ENCODE measurements around the gene MPPED2. TPM values are rescaled to one million over a fixed set of nuclear protein-coding genes. Genes with fewer than 3 reads are reported as not detected.

Gene MPPED2
- total RNA-seq, 1 experiment from 2014 or later = 2.4 TPM

DNA sequence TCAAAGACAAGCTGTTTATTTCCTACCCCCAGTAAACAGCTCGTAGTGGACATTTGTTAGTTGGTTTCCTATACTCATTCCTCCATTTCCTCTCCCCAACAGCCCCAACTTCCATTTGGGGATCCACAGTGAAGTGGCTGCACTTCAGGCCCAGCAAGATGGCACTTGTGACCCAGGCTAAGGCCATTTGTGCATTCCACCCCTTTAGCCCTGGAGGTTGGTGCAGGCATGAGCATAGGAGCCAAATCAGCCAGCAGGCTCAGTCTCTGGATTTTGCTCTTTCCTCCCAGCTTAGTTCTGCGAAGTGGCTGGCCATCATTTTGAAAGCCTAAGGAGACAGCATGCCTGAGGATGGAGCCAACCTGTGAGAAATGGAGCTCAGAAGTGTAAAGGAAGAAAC, 122.9 kb downstream of the MPPED2 start:
- ATAC-seq = peak; percentile 74

DNA sequence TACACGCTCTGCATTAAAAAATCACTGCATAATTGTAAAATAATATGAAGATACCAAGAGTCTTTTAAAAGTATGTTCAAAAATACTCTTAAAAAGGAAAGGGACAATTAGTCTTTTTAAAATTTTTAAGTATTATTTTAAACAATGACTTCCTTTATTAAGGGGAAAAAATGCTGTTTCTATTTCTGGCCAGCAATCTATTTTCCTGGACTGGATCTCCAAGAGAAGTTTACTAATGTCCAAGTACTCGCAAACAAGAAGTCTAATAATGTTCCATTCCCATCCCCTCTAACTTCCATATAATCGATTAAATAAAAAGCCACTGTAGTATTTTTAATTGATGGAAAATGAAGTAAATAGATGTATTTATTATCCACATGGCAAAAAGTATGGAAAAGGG, 123.7 kb downstream of the MPPED2 start:
- ChIA-PET POLR2A (no interaction called here), CTCF (no interaction called here)
- ATAC-seq (no peak), DNase-seq (ENCODE audit: low spot score) (no peak)
- H3K4me1 Mint-ChIP-seq = peaks cover 42% of the 10 kb centered on the region
- H3K27me3 Mint-ChIP-seq (ENCODE audit: low read depth) = peaks cover 7% of the 10 kb centered on the region
- H3K4me3 Mint-ChIP-seq = no peak overlapping the region
- no peaks in the 10 kb centered on the region for H3K36me3 Mint-ChIP-seq
- no peaks in the 10 kb centered on the region for H3K9me3 Mint-ChIP-seq
- H3K27ac Mint-ChIP-seq = no peak overlapping the region
- TF ChIP-seq, protein P1, sequence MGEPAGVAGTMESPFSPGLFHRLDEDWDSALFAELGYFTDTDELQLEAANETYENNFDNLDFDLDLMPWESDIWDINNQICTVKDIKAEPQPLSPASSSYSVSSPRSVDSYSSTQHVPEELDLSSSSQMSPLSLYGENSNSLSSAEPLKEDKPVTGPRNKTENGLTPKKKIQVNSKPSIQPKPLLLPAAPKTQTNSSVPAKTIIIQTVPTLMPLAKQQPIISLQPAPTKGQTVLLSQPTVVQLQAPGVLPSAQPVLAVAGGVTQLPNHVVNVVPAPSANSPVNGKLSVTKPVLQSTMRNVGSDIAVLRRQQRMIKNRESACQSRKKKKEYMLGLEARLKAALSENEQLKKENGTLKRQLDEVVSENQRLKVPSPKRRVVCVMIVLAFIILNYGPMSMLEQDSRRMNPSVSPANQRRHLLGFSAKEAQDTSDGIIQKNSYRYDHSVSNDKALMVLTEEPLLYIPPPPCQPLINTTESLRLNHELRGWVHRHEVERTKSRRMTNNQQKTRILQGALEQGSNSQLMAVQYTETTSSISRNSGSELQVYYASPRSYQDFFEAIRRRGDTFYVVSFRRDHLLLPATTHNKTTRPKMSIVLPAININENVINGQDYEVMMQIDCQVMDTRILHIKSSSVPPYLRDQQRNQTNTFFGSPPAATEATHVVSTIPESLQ (CRISPR knock-in tag; IDR thresholded peaks at IDR 0.05) = no peak
- TF ChIP-seq, protein P2, sequence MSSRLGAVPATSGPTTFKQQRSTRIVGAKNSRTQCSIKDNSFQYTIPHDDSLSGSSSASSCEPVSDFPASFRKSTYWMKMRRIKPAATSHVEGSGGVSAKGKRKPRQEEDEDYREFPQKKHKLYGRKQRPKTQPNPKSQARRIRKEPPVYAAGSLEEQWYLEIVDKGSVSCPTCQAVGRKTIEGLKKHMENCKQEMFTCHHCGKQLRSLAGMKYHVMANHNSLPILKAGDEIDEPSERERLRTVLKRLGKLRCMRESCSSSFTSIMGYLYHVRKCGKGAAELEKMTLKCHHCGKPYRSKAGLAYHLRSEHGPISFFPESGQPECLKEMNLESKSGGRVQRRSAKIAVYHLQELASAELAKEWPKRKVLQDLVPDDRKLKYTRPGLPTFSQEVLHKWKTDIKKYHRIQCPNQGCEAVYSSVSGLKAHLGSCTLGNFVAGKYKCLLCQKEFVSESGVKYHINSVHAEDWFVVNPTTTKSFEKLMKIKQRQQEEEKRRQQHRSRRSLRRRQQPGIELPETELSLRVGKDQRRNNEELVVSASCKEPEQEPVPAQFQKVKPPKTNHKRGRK (CRISPR knock-in tag; IDR thresholded peaks at IDR 0.05; ENCODE audit: borderline replicate concordance) = no peak
- TF ChIP-seq ATF1 (CRISPR knock-in tag; IDR thresholded peaks at IDR 0.05) (no peak), JAZF1 (CRISPR knock-in tag; IDR thresholded peaks at IDR 0.05) (no peak), NFATC4 (CRISPR knock-in tag; IDR thresholded peaks at IDR 0.05) (no peak), ZNF317 (CRISPR knock-in tag; IDR thresholded peaks at IDR 0.05; ENCODE audit: borderline replicate concordance, low read depth) (no peak), ZNF263 (CRISPR knock-in tag; IDR thresholded peaks at IDR 0.05; ENCODE audit: low read depth) (no peak), IRF2 (CRISPR knock-in tag; IDR thresholded peaks at IDR 0.05; ENCODE audit: borderline replicate concordance, low read depth) (no peak), FOXP1 (CRISPR knock-in tag; IDR thresholded peaks at IDR 0.05; ENCODE audit: borderline replicate concordance) (no peak), NR1H2 (CRISPR knock-in tag; IDR thresholded peaks at IDR 0.05) (no peak), NR2C2 (CRISPR knock-in tag; IDR thresholded peaks at IDR 0.05) (no peak), HMGA2 (CRISPR knock-in tag; IDR thresholded peaks at IDR 0.05) (no peak), RORB (CRISPR knock-in tag; IDR thresholded peaks at IDR 0.05) (no peak), TP53 (CRISPR knock-in tag; IDR thresholded peaks at IDR 0.05) (no peak)
- TF ChIP-seq, protein P3, sequence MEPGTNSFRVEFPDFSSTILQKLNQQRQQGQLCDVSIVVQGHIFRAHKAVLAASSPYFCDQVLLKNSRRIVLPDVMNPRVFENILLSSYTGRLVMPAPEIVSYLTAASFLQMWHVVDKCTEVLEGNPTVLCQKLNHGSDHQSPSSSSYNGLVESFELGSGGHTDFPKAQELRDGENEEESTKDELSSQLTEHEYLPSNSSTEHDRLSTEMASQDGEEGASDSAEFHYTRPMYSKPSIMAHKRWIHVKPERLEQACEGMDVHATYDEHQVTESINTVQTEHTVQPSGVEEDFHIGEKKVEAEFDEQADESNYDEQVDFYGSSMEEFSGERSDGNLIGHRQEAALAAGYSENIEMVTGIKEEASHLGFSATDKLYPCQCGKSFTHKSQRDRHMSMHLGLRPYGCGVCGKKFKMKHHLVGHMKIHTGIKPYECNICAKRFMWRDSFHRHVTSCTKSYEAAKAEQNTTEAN (CRISPR knock-in tag; IDR thresholded peaks at IDR 0.05) = no peak
- TF ChIP-seq, protein P4, sequence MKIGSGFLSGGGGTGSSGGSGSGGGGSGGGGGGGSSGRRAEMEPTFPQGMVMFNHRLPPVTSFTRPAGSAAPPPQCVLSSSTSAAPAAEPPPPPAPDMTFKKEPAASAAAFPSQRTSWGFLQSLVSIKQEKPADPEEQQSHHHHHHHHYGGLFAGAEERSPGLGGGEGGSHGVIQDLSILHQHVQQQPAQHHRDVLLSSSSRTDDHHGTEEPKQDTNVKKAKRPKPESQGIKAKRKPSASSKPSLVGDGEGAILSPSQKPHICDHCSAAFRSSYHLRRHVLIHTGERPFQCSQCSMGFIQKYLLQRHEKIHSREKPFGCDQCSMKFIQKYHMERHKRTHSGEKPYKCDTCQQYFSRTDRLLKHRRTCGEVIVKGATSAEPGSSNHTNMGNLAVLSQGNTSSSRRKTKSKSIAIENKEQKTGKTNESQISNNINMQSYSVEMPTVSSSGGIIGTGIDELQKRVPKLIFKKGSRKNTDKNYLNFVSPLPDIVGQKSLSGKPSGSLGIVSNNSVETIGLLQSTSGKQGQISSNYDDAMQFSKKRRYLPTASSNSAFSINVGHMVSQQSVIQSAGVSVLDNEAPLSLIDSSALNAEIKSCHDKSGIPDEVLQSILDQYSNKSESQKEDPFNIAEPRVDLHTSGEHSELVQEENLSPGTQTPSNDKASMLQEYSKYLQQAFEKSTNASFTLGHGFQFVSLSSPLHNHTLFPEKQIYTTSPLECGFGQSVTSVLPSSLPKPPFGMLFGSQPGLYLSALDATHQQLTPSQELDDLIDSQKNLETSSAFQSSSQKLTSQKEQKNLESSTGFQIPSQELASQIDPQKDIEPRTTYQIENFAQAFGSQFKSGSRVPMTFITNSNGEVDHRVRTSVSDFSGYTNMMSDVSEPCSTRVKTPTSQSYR (CRISPR knock-in tag; IDR thresholded peaks at IDR 0.05) = no peak
- TF ChIP-seq, protein P5, sequence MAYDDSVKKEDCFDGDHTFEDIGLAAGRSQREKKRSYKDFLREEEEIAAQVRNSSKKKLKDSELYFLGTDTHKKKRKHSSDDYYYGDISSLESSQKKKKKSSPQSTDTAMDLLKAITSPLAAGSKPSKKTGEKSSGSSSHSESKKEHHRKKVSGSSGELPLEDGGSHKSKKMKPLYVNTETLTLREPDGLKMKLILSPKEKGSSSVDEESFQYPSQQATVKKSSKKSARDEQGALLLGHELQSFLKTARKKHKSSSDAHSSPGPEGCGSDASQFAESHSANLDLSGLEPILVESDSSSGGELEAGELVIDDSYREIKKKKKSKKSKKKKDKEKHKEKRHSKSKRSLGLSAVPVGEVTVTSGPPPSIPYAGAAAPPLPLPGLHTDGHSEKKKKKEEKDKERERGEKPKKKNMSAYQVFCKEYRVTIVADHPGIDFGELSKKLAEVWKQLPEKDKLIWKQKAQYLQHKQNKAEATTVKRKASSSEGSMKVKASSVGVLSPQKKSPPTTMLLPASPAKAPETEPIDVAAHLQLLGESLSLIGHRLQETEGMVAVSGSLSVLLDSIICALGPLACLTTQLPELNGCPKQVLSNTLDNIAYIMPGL (CRISPR knock-in tag; IDR thresholded peaks at IDR 0.05) = no peak
- TF ChIP-seq, protein P6, sequence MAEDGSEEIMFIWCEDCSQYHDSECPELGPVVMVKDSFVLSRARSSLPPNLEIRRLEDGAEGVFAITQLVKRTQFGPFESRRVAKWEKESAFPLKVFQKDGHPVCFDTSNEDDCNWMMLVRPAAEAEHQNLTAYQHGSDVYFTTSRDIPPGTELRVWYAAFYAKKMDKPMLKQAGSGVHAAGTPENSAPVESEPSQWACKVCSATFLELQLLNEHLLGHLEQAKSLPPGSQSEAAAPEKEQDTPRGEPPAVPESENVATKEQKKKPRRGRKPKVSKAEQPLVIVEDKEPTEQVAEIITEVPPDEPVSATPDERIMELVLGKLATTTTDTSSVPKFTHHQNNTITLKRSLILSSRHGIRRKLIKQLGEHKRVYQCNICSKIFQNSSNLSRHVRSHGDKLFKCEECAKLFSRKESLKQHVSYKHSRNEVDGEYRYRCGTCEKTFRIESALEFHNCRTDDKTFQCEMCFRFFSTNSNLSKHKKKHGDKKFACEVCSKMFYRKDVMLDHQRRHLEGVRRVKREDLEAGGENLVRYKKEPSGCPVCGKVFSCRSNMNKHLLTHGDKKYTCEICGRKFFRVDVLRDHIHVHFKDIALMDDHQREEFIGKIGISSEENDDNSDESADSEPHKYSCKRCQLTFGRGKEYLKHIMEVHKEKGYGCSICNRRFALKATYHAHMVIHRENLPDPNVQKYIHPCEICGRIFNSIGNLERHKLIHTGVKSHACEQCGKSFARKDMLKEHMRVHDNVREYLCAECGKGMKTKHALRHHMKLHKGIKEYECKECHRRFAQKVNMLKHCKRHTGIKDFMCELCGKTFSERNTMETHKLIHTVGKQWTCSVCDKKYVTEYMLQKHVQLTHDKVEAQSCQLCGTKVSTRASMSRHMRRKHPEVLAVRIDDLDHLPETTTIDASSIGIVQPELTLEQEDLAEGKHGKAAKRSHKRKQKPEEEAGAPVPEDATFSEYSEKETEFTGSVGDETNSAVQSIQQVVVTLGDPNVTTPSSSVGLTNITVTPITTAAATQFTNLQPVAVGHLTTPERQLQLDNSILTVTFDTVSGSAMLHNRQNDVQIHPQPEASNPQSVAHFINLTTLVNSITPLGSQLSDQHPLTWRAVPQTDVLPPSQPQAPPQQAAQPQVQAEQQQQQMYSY (CRISPR knock-in tag; IDR thresholded peaks at IDR 0.05) = no peak

More for the DNA sequence above, 122.9 kb downstream of the MPPED2 start:
- no peak overlapping the region; the same call in 1 of the 2 replicates for H3K27ac Mint-ChIP-seq
- peaks cover 37% of the 10 kb centered on the region for H3K4me1 Mint-ChIP-seq
- no peak overlapping the region for H3K4me3 Mint-ChIP-seq
- TF ChIP-seq, protein P7, sequence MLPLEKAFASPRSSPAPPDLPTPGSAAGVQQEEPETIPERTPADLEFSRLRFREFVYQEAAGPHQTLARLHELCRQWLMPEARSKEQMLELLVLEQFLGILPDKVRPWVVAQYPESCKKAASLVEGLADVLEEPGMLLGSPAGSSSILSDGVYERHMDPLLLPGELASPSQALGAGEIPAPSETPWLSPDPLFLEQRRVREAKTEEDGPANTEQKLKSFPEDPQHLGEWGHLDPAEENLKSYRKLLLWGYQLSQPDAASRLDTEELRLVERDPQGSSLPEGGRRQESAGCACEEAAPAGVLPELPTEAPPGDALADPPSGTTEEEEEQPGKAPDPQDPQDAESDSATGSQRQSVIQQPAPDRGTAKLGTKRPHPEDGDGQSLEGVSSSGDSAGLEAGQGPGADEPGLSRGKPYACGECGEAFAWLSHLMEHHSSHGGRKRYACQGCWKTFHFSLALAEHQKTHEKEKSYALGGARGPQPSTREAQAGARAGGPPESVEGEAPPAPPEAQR (CRISPR knock-in tag; IDR thresholded peaks at IDR 0.05) = 0 out of 2 replicates have a peak, but pooled peaks have one; percentile 33
- no peak for TF ChIP-seq FOXP1 (CRISPR knock-in tag; IDR thresholded peaks at IDR 0.05; ENCODE audit: borderline replicate concordance)
- CTCF ChIA-PET = no interaction called here
- no peaks in the 10 kb centered on the region for H3K36me3 Mint-ChIP-seq
- peaks cover 7% of the 10 kb centered on the region for H3K27me3 Mint-ChIP-seq (ENCODE audit: low read depth)
- no peaks in the 10 kb centered on the region for H3K9me3 Mint-ChIP-seq
- POLR2A ChIA-PET = no interaction called here
- DNase-seq (ENCODE audit: low spot score) = no peak
